K562 (cell line): ENCODE data around the gene ACAP2. TPM values are rescaled to one million over a fixed set of nuclear protein-coding genes. Genes with fewer than 3 reads are reported as not detected.

Experiments used
- ATAC-seq: fragments of 200-7000 bp; cut with Tn5 transposase; 3 replicates; pipeline ENCODE4 v1.9.1; 2020; ENCODE audit warnings: moderate library complexity
- BruUV-seq: library from RNA; stranded (reverse); fragments of 400-500 nt; replicated peaks from 2 replicates; lab custom pipeline; 2021; lab: Mats Ljungman, UMichigan
- CTCF ChIA-PET: fragments of 300-600 bp; formaldehyde crosslinking; extraction: SDS; loops from one replicate; lab custom pipeline; 2021; ENCODE audit warnings: low intra/inter-chr PET ratio; lab: Yijun Ruan, JAX
- POLR2A ChIA-PET: fragments of 300-600, 350-650 bp; sonication (Branson Sonifier 250); formaldehyde crosslinking; extraction: SDS; loops from one replicate; lab custom pipeline; 2021; ENCODE audit warnings: antibody characterized with exemption, inconsistent platforms; lab: Yijun Ruan, JAX
- DNase-seq, 4 experiments: peaks; one replicate each; pipeline versions ENCODE4 v3.0.0 to v3.0.0-alpha.2; 2011 to 2018; ENCODE audit warnings: low spot score in 3 of 4, mixed read lengths in 3 of 4; ENCODE audit errors: extremely low read depth in 1 of 4
- FAIRE-seq: peaks from 2 replicates; lab custom pipeline; 2011; peaks lifted over from hg19 to GRCh38; lab: Jason Lieb, UNC
- H2AFZ ChIP-seq: 2 replicates; pipeline ENCODE4 v1.6.0; 2011; ENCODE audit warnings: low read depth, low read length, control low read depth, inconsistent platforms
- H3K27ac ChIP-seq: fragments of 200-600 bp; 3 replicates; pipeline ENCODE4 v1.8.0; 2011; ENCODE audit warnings: low read depth, mild to moderate bottlenecking, control low read depth, inconsistent platforms, low read length, moderate library complexity, mixed read lengths; ENCODE audit errors: extremely low read depth
- H3K27me3 ChIP-seq, 2 experiments: fragments of 300-600 bp in 1 of 2; 2 replicates in 1 of 2; 3 replicates in 1 of 2; pipeline versions ENCODE4 v1.6.0 to v1.8.0; 2011; ENCODE audit warnings: inconsistent platforms in 2 of 2, low read length in 2 of 2, mild to moderate bottlenecking in 1 of 2, mixed read lengths in 1 of 2, moderate library complexity in 1 of 2; ENCODE audit not compliant: control insufficient read depth in 2 of 2, insufficient read depth in 2 of 2
- H3K36me3 ChIP-seq: fragments of 300-600 bp; 3 replicates; pipeline ENCODE4 v1.8.0; 2011; ENCODE audit warnings: mild to moderate bottlenecking, low read length, inconsistent platforms; ENCODE audit not compliant: control insufficient read depth, insufficient read depth
- H3K4me1 ChIP-seq, 2 experiments: fragments of 200-600 bp in 1 of 2; replicated peaks in 1 of 2; 2 replicates in 1 of 2; 3 replicates in 1 of 2; pipeline versions ENCODE4 v1.5.1 to v1.8.0; 2011; ENCODE audit warnings: inconsistent platforms in 2 of 2, low read length in 2 of 2, mild to moderate bottlenecking in 1 of 2, mixed read lengths in 1 of 2, moderate library complexity in 1 of 2; ENCODE audit not compliant: control insufficient read depth in 2 of 2, insufficient read depth in 2 of 2
- H3K4me2 ChIP-seq: 2 replicates; pipeline ENCODE4 v1.6.1; 2011; ENCODE audit warnings: low read length, control low read depth, inconsistent platforms, mixed read lengths; ENCODE audit not compliant: insufficient read depth
- H3K4me3 ChIP-seq: fragments of 200-600 bp; sonication (generic), shearing (Covaris generic); 2 replicates; pipeline ENCODE4 v1.5.1; 2016; ENCODE audit warnings: control low read depth, inconsistent platforms
- H3K79me2 ChIP-seq: fragments of 200-600 bp; 3 replicates; pipeline ENCODE4 v1.8.0; 2011; ENCODE audit warnings: low read length, inconsistent platforms; ENCODE audit not compliant: control insufficient read depth, insufficient read depth
- H3K9ac ChIP-seq, 2 experiments: 2 replicates each; pipeline versions ENCODE4 v1.6.0 to v1.6.1; 2011; ENCODE audit warnings: low read depth in 2 of 2, low read length in 2 of 2, control low read depth in 1 of 2, inconsistent platforms in 1 of 2, mild to moderate bottlenecking in 1 of 2, mixed read lengths in 1 of 2; ENCODE audit not compliant: insufficient read depth in 1 of 2
- H3K9me1 ChIP-seq: one replicate; pipeline ENCODE4 v1.6.0; 2011; ENCODE audit warnings: inconsistent platforms, mild to moderate bottlenecking, low read length, moderate library complexity; ENCODE audit not compliant: control insufficient read depth, insufficient read depth
- H3K9me3 ChIP-seq: replicated peaks from 2 replicates; pipeline ENCODE4 v1.5.1; 2011; ENCODE audit warnings: low read depth, low read length, inconsistent platforms; ENCODE audit not compliant: control insufficient read depth, insufficient read depth
- H4K20me1 ChIP-seq: replicated peaks from 2 replicates; pipeline ENCODE4 v1.6.1; 2011; ENCODE audit warnings: low read length, inconsistent platforms, mixed read lengths; ENCODE audit not compliant: control insufficient read depth, insufficient read depth
- DACH1 ChIP-seq: fragments of 450-650 bp; IDR thresholded peaks from 2 replicates; pipeline ENCODE4 v1.6.1; 2018; ENCODE audit not compliant: partially characterized antibody
- HNRNPK ChIP-seq: fragments of 200-400 bp; formaldehyde crosslinking; IDR thresholded peaks from one replicate; pipeline ENCODE4 v1.6.1; 2018; ENCODE audit warnings: mild to moderate bottlenecking, low read depth, low read length; ENCODE audit not compliant: poor library complexity, severe bottlenecking
- JUND ChIP-seq, 2 experiments: IDR thresholded peaks; 2 replicates in 1 of 2; 3 replicates in 1 of 2; pipeline ENCODE4 v1.6.1; 2011; ENCODE audit warnings: borderline replicate concordance in 2 of 2, low read depth in 2 of 2, low read length in 2 of 2, improper control_type of control experiment in 1 of 2, missing biosample characterization in 1 of 2, missing genetic modification characterization in 1 of 2, missing genetic modification reagents in 1 of 2
- WGBS: fragments of 100-300 bp; shearing (Covaris generic); methylation state at CpG from one replicate; pipeline ENCODE4 v1.1.6; 2016; ENCODE audit warnings: low coverage, mixed read lengths; ENCODE audit not compliant: insufficient coverage; ENCODE audit errors: missing lambda C conversion rate; 5-methylcytosine and 5-hydroxymethylcytosine counted together
- in situ Hi-C: fragments of 300-500 bp; cut with MboI; formaldehyde crosslinking; loops from 4 replicates; pipeline ENCODE4 v1.15.0; 2018; ENCODE audit warnings: inconsistent platforms, mixed read lengths
- intact Hi-C: fragments of 100-400 bp; cut with micrococcal nuclease; formaldehyde crosslinking; loops from 2 replicates; pipeline ENCODE4 v1.14.2; 2022
- polyA plus RNA-seq, 8 experiments: library from polyadenylated mRNA; depleted of rRNA in 4 of 8; stranded (reverse) in 5 of 8; unstranded in 3 of 8; fragments of >200 nt; fragmentation: Nextera tagmentation in 2 of 8; fragmentation: Illumina TruSeq in 1 of 8; extraction: Ambion mirVana in 2 of 8; extraction: Trizol in 1 of 8; gene quantifications; 2 replicates each; pipeline versions ENCODE4 v1.2.1 to v1.2.3, GENCODE V29; 2011 to 2014; ENCODE audit warnings: inconsistent platforms in 1 of 8, missing spikeins in 1 of 8
- total RNA-seq, 7 experiments: library from RNA; depleted of rRNA in 6 of 7; stranded (reverse); fragments of >200 nt in 6 of 7; fragmentation: Illumina TruSeq in 2 of 7; extraction: Trizol in 2 of 7; gene quantifications; 2 replicates each; pipeline versions ENCODE4 v1.2.1 to v1.2.3, GENCODE V29; 2011 to 2021; ENCODE audit warnings: low replicate concordance in 1 of 7
- TF ChIP-seq, protein P1 (sequence below): fragments of 450-650 bp; conservative IDR thresholded peaks from 2 replicates; pipeline ENCODE4 v1.6.1; 2016; ENCODE audit warnings: missing genetic modification characterization, low read depth, mild to moderate bottlenecking, missing compliant biosample characterization, moderate library complexity

The ACAP2 gene
- total and polyA plus RNA-seq, 9 of the 15 experiments (the other 6 are each of a cell fraction or from before 2014, with no cell fraction given) = 10.6 to 52.7 (median 34.4) TPM

GRCh38 chr3:195282961-195283360 lies 159.9 kb downstream of the ACAP2 start:
- H3K4me3 ChIP-seq = no peak overlapping the region
- TF ChIP-seq, protein P1, sequence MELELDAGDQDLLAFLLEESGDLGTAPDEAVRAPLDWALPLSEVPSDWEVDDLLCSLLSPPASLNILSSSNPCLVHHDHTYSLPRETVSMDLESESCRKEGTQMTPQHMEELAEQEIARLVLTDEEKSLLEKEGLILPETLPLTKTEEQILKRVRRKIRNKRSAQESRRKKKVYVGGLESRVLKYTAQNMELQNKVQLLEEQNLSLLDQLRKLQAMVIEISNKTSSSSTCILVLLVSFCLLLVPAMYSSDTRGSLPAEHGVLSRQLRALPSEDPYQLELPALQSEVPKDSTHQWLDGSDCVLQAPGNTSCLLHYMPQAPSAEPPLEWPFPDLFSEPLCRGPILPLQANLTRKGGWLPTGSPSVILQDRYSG (tag) = no peak
- TF ChIP-seq HNRNPK (no peak), JUND (IDR thresholded peaks at IDR 0.05; ENCODE audit: borderline replicate concordance, low read depth, low read length) (no peak), JUND (tag; IDR thresholded peaks at IDR 0.05; ENCODE audit: borderline replicate concordance, low read depth, low read length) (no peak), DACH1 (no peak)
- TF ChIP-seq, all 486 proteins: peak for 0
- in situ Hi-C loops (no loop called here), intact Hi-C loops (no loop called here)
- FAIRE-seq (no peak), ATAC-seq (no peak), DNase-seq (no peak)
- ChIA-PET POLR2A (no interaction called here), CTCF (no interaction called here)
- H4K20me1 ChIP-seq = no peaks in the 10 kb centered on the region
- H3K9me1 ChIP-seq = no peaks in the 10 kb centered on the region
- no peaks in the 10 kb centered on the region for H3K79me2 ChIP-seq
- WGBS = 77% methylated on average over 8 of the region's 8 CpGs
- no peaks in the 10 kb centered on the region for H3K4me1 ChIP-seq
- H3K9ac ChIP-seq = no peak overlapping the region
- BruUV-seq = no TSS peak
- no peak overlapping the region for H3K27ac ChIP-seq
- H3K4me2 ChIP-seq = no peak overlapping the region
- no peaks in the 10 kb centered on the region for H3K27me3 ChIP-seq
- H3K9me3 ChIP-seq = no peaks in the 10 kb centered on the region
- H3K36me3 ChIP-seq = peaks cover 39% of the 10 kb centered on the region; the same call in 2 of the 3 replicates
- no peak overlapping the region for H2AFZ ChIP-seq
